Measurements from ENCODE around the gene SLC29A4. TPM values are rescaled to one million over a fixed set of nuclear protein-coding genes. Genes with fewer than 3 reads are reported as not detected.
"Not testable (repeated sequence)": the region's sequence is repeated elsewhere in the genome, so short reads cannot be mapped to it uniquely, and the experiment has no call there.

Gene SLC29A4
- total RNA-seq, result 2.6 and 39.0 TPM in 2 replicates

DNA sequence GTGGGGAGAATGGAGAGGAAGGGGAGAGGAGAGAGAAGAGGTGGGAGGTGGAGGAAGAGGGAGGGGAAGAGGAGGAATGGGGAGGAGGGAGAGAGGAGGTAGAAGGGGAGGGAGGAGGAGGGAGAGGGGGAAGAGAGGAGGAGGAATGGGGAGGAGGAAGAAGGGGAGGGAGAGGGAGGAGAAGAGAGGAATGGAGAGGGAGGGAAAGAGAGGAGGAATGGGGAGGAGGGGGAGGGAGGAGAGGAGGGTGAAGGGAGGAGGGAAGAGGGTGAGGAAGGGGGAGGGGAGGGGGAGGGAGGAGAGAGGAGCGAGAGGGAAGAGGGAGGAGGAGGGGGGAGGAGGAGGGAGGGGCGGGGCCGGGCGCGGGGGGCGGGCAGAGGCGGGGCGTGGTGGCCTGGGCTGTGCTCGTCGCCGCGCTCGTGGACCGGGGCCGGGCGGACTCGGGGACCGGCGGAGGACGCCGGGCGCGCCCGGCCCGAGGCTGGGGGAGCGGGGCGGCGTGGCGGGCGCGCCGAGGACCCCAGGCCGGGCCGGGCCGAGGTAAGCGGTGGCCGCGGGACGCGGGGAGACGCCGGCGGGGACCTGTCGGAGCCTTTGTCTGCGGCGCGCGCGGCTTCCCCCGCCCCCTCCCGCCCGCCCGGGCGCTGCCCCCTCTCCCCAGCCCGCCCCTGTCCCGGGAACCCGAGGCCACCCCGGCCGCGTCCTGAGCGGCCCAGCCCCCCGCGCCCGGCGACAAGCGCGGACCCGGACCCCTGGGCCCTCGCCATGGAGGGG is at the start of gene SLC29A4:
Gene SLC29A4, plus strand, starts transcription at position 401 of the 774 bp plus-strand sequence. CDS start 4,874 bp downstream, outside the sequence.
- no peak for DNase-seq (ENCODE audit: low read depth)

GRCh38 chr7:5234852-5235831 is 47.6 kb upstream of the SLC29A4 start:
- peak; percentile 68 for DNase-seq (ENCODE audit: low read depth)

- DNase-seq (ENCODE audit: low read depth), result peak; percentile 15
These were observed 45.5 kb upstream of the SLC29A4 start for GRCh38 chr7:5237286-5237685.

- no peak for DNase-seq (ENCODE audit: low read depth)
These were observed 44.2 kb upstream of the SLC29A4 start for GRCh38 chr7:5238500-5238899.

- no peak for DNase-seq (ENCODE audit: low read depth)
These were observed 39.5 kb upstream of the SLC29A4 start for GRCh38 chr7:5243261-5243660.

- no peak for DNase-seq (ENCODE audit: low read depth)
These were observed 34.4 kb upstream of the SLC29A4 start for GRCh38 chr7:5248201-5248885.

DNA sequence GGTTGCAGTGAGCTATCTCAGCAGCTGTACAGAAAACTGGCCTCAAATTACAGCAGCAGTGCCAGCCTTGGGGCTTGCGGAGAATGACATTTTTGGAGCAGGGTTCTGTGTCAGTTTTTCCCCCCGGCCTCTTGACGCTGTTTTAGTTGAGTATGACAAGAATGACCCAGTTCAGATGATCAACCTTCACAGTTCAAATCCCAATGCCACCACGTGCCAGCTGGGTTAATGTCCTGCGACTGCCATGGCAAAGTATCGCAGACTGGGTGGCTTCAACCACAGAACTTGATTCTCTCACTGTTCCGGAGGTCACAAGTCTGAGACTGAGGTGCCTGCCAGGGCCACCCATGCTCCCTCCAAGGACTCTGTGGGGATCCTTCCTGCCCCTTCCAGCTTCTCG is 32.0 kb upstream of the SLC29A4 start:
- not testable (repeated sequence) for DNase-seq (ENCODE audit: low read depth)

DNA sequence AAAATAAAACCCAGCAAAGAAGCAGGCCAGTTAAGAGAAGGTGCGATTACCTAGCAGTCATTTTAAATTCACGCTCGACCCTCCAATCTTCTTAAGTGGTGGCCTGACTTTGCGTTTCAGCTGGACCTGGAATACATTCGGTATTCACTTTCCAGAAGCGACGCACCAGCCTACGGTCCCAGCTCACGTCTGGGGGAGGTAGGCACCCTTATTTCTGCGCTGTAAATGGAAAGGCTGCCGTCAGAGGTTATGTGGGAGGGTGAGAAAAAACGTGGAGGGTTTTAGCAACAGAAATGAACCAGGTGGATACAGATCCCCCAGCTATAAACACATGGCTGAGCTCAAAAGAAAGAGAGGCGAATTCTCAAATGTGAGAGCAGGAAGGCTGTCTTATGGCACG is 29.2 kb upstream of the SLC29A4 start:
- DNase-seq (ENCODE audit: low read depth), result not testable (repeated sequence)

DNA sequence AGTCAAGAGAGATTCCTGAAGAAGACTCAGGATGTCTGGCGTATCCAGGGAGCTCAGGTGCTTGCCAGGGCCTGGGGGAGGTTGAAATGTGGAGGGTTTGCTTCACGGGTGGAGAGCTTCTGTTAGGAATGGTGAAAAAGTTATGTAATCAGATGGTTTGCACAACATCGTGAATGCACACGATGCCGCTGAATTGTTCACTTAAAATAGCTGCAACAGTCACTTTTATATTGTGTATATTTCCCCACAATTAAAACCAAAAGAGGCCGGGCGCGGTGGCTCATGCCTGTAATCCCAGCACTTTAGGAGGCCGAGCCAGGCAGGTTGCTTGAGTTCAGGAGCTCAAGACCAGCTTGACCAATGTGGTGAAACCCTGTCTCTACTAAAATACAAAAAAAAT is 28.4 kb upstream of the SLC29A4 start:
- DNase-seq (ENCODE audit: low read depth), result not testable (repeated sequence)

DNA sequence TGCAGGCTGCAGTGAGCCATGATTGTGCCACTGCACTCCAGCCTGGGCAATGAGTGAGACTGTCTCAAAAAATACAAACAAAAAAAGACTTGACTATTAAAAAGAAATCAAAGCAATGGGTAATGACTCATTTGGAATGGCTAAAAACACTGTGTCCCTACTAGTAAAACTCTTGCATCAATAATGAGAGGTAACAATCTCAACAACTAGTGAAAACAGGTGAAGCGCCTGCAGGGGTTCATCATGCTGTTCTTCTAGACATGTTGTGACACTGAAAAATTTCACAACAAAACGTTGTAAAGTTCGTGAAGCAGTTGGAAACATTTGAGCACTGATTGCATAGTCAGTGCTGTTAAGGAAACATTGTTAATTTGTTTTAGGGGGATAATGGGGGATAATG is 26.9 kb upstream of the SLC29A4 start:
- DNase-seq (ENCODE audit: low read depth), result peak; percentile 25

DNA sequence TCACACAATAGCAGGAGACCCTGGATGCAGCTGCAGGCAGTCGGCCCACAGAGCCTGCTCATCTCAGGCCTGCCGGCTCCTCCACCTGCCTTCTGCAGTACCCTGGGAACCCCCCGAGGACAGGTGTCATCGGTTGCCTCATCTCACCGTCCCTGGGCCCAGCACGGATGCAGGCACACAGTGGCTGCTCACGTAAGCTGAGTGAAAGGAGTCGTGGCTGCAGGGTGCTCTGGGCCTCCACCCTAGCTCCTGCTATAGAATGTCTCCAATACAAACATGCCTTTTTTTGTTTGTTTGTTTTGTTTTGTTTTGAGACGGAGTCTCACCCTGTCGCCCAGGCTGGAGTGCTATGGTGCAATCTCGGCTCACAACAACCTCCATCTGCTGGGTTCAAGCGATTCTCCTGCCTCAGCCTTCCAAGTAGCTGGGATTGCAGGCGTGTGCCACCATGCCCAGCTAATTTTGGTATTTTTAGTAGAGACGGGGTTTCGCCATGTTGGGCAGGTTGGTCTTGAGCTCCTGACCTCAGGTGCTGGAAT is 22.1 kb upstream of the SLC29A4 start:
- DNase-seq (ENCODE audit: low read depth), result not testable (repeated sequence)

DNA sequence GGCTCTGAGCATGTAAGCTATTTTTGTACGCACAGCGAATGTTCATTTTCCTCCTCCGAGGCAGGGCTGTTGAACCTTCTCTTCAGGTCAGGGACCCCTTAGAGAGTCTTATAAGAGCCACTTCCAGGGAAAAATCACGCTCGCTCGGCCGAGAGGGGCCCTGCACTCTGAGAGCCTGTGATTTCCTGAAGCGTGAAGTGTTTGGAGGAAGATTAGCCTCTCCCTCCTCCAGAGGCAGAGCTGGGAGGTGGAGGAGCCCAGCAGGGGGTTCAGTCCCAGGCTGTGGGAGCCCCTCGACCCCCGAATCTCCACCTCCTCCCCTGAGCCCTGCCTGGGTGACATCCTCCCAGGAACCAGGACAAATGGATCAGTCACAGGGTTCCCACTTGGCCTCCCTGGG is 19.7 kb upstream of the SLC29A4 start:
- not testable (repeated sequence) for DNase-seq (ENCODE audit: low read depth)

DNA sequence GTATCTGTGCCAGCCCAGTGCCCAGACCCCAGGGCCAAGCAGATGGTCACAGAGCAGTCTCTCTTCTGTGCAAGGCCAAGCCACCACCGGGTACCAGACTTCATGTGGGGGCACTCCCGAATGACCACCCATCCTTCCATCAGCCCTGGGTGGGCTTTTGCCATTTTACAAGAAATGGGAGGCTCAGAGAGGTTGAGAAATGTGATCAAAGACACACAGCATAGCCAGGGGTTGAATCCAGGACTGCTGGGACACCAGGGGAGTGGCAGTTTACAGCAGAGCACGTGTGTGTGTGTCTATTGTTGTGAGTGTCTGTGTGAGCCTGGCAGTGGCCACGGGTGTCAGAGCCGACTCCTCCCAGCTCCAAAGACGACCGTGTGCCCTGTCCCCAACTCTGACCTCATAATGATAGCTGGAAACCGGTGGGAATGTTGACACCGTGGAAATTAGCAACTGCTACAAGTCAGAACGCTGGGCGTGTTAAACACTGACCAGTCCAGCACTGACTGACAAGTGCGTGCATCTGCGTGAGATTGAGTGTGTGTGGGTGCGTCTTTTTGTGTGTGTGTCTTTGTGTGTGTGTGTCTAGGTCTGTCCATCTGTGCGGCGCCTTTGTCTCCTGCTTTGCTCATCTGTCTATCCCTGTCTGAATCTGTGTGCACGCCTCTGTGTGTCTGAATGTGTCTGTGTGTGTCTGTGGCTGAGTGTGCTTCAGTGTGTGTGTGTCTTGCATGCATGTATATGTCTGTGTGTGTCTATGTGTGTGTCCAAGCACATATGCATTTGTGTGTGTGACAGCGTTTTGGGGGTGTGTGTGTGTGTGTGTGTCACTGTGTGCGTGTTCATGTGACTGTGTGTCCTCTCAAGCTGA is 17.2 kb upstream of the SLC29A4 start:
- DNase-seq (ENCODE audit: low read depth), result no peak

GRCh38 chr7:5266191-5267028 is 16.3 kb upstream of the SLC29A4 start:
- DNase-seq (ENCODE audit: low read depth), result no peak

- not testable (repeated sequence) for DNase-seq (ENCODE audit: low read depth)
These were observed 14.9 kb upstream of the SLC29A4 start for GRCh38 chr7:5267829-5268228.

- not testable (repeated sequence) for DNase-seq (ENCODE audit: low read depth)
These were observed 12.6 kb upstream of the SLC29A4 start for GRCh38 chr7:5269992-5270657.

DNA sequence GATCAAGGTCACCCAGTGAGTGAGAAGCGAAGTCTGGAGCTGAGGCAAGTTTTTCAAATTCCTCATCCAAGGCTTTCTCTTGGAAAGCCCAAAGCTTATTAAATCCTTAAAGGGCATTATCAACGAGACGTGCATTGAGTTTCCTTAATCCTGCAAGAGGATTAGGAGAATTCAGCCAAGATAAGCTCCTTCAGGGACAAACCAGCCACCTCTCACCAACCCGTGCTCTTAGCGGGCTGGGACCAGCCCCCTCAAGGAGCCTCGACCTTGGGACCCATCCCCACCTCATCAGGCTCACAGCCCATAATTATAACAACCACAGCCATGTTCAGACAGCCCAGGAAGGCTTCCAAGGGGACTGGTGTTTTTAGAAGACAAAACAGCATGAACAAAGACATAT is 12.0 kb upstream of the SLC29A4 start:
- no peak for DNase-seq (ENCODE audit: low read depth)

DNA sequence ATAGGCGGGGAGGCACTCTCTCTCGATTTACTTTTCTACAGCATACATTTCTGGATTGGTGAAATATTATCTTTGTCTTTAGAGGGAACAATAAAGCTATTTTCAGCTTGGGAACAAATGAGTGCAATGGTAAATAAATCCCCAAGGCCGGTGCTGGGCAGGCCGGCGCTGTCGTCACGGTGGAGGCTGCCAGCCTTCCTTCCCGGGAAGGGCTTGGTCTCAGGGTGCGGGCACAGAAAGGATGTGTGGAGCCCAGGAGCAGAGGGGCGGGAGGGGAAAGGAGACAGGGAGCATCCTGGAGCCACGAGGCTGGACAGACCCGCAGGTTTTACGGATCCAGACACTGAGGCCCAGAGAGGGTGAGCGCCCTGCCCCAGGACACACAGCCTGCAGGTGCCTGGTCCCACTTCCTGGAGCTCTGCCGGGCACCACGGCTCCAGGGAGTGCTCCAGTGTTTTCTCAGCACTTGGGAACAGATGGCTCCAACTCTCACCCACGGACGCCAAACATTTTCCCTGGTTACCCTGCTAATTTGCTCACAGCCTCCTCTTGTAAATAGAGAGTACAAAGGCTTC is 8.8 kb upstream of the SLC29A4 start:
- DNase-seq (ENCODE audit: low read depth), result not testable (repeated sequence)

GRCh38 chr7:5274441-5274840 is 8.3 kb upstream of the SLC29A4 start:
- DNase-seq (ENCODE audit: low read depth), result no peak
